Astrocyte of the hippocampus (primary cell): ENCODE results near the gene MT1G.
"Not testable (repeated sequence)": the region's sequence is repeated elsewhere in the genome, so short reads cannot be mapped to it uniquely, and the experiment has no call there.

Experiments used
- DNase-seq: peaks from one replicate; pipeline ENCODE4 v3.0.0; 2011; ENCODE audit warnings: low read depth, low spot score

MT1G gene

GRCh38 chr16:56684926-56685590 is 17.2 kb upstream of the MT1G start:
- DNase-seq: no peak

- DNase-seq: no peak
Observed at GRCh38 chr16:56684256-56684925, 16.5 kb upstream of the MT1G start.

GRCh38 chr16:56683424-56684172 is 15.7 kb upstream of the MT1G start:
- no peak for DNase-seq

- no peak for DNase-seq
Observed at GRCh38 chr16:56682703-56683397, 15.0 kb upstream of the MT1G start.

- peak; percentile 94 for DNase-seq
Observed at GRCh38 chr16:56681939-56682702, 14.3 kb upstream of the MT1G start, which contains the start of gene MT1X. Gene MT1X (plus strand): TSS chr16:56682470. CDS start chr16:56682541, 71 bp downstream.

GRCh38 chr16:56679818-56680217 is 12.0 kb upstream of the MT1G start:
- DNase-seq: no peak

GRCh38 chr16:56679078-56679730 is 11.3 kb upstream of the MT1G start:
- no peak for DNase-seq

GRCh38 chr16:56677474-56677873 is 9.6 kb upstream of the MT1G start:
- no peak for DNase-seq

GRCh38 chr16:56675685-56676210 is 7.9 kb upstream of the MT1G start:
- no peak for DNase-seq

GRCh38 chr16:56674570-56674969 is 6.7 kb upstream of the MT1G start:
- not testable (repeated sequence) for DNase-seq

- peak; percentile 41 for DNase-seq
Observed at GRCh38 chr16:56673921-56674320, 6.1 kb upstream of the MT1G start.

- DNase-seq: no peak
Observed at GRCh38 chr16:56672761-56673536, 5.1 kb upstream of the MT1G start.

- not testable (repeated sequence) for DNase-seq
Observed at GRCh38 chr16:56672171-56672570, 4.3 kb upstream of the MT1G start.

GRCh38 chr16:56671691-56672090 is 3.8 kb upstream of the MT1G start:
- not testable (repeated sequence) for DNase-seq

GRCh38 chr16:56670620-56670934 is 2.7 kb upstream of the MT1G start:
- no peak for DNase-seq

- DNase-seq: no peak
Observed at GRCh38 chr16:56669840-56670619, 2.2 kb upstream of the MT1G start.

- no peak for DNase-seq
Observed at GRCh38 chr16:56669005-56669839, 1.4 kb upstream of the MT1G start, which contains the start of gene MT1H. Gene MT1H (plus strand): TSS chr16:56669814. CDS start chr16:56669885, 71 bp downstream.
